Left ventricle myocardium superior (tissue), 1 donor: ENCODE data around the gene HOXC13. TPM values are rescaled to one million over a fixed set of nuclear protein-coding genes. Genes with fewer than 3 reads are reported as not detected.

Experiments used
- ATAC-seq: fragments of 200-7000 bp; cut with Tn5 transposase; one replicate; pipeline ENCODE4 v1.9.1; 2020; ENCODE audit warnings: mild to moderate bottlenecking, moderate library complexity
- DNase-seq: peaks from one replicate; pipeline ENCODE4 v3.0.0-alpha.2; 2020
- intact Hi-C: fragments of 100-400 bp; cut with micrococcal nuclease; formaldehyde crosslinking; loops from one replicate; pipeline ENCODE4 v1.11.0; 2022
- total RNA-seq: library from RNA; stranded (reverse); fragmentation: NEBNext Ultra II Directional; extraction: Animal tissue kit (Norgen Biotek cat#: 25700); gene quantifications from one replicate; pipeline ENCODE4 v1.2.1, GENCODE V29; 2021
- donor health status: DM: no; HTN: yes; CAD: no; lungs with severe emphysema.

HOXC13 gene
- total RNA-seq, 1 donor from 2014 or later: not detected

DNA sequence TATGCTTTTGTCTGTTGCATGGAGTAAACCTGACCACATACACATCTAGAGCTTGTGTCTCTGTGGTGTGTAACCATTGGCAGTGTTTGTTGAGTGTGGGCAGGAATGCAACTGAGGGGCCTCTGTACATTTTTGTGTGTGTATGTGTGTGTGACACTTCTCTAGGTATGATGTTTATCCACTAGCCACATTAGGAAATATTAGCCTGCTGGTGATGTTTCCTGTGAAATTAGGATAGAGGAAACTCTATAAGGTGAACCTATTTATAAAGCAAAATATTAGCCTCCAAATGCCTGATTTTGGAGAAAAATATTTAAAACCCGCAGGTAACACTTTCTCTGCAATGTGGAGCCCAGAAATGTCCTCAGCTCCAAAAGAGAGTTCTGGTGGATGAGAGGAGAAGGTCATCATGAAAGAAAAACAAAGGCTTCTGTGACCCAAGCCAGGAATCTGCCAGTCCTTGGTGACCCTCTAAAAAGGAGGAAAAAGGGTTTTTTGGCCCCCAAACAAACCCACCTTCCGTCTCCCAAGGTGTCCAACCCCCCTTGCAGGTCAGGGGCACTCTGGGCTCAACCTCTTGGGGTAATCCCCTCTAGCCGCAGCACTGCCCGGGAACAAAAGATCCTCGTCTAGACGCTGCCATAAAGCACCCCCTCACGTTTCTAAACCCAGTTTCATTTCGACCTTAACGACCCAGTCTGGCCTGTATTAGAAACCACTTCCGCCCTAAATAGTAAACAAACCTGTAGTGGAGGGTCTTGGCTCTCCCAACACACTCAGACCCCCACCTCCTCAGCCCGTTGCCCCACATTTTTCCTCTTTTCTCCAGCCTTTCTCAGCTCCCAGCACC, 39.2 kb downstream of the HOXC13 start:
- intact Hi-C loops: no loop called here
- ATAC-seq: no peak
- no peak for DNase-seq

DNA sequence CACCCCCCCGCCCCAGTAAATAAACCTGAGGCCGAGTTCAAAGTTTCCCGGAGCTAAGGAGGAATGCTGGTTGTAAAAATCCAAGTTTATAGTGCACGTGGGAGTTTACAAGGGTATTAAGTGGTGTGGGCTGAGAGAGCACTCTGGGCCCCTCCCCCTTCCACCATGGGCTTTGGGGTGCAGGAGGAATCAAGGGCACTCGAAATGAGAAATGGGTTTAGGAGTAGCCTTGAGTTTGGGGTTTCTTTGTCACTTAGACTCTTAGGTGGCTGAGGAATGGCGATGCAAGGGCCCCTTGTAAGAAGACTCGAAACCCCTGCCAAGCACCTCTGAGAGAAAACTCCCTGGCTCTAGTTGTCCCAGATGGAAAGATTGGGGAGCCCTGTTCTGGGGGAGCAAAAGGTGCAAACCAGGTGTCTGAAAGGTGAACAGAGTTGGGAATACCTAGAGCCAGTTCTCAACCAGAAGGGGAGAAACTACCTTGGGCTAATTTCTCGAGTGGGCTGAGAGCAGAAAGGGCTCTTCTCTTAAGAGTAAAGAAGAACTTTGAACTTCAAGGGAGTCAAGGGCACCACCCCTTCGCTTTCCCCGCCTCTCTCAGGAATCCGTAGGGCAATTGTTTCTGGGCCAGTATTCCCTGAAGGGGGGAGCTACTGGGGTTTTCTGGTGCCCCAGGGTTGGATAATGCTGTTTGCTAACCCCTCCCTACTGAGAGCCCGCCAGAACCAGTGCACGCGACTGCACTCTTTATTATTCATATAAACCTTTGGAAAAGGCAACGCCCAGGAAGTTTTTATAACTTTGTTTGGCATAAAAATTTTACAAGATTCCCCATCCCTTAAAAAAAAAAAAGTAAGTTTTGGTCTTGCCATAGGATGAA, 40.1 kb downstream of the HOXC13 start:
- intact Hi-C loops: no loop called here
- DNase-seq: no peak
- no peak for ATAC-seq

DNA sequence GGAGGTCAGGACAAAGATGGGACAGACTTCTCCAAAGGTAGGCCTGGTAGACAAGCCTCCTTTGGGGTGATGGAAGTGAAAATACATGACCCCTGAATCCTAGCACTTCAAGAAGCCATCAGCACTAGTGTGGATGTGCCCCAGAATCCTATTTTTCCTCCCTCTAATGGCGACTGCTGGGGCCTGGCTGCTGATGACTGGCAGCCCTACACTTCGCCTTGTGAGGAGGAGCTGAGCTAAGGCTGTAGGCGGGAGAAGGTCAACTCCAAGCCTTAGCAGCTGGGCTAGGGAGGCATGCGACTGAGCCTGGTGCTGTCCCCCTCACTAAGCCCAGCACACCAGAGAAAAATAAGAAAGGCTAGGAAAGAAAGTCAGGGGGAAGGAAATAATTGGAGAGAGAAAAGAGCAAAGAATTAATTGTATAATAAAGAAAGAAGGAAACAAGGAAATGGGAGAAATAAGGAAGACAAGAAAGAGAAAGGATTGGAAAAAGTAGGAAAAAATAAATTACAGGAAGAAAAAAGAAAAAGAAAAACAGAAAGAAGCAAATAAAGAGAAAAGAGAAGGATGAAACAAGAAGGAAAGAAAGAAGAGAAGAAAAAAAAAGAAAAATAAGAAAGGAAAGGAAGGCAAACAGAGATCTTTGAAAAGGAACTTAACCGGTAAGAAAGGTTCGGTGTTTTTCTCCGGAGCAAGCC, 41.6 kb downstream of the HOXC13 start:
- ATAC-seq (no peak), DNase-seq (no peak)
- intact Hi-C loops: no loop called here

DNA sequence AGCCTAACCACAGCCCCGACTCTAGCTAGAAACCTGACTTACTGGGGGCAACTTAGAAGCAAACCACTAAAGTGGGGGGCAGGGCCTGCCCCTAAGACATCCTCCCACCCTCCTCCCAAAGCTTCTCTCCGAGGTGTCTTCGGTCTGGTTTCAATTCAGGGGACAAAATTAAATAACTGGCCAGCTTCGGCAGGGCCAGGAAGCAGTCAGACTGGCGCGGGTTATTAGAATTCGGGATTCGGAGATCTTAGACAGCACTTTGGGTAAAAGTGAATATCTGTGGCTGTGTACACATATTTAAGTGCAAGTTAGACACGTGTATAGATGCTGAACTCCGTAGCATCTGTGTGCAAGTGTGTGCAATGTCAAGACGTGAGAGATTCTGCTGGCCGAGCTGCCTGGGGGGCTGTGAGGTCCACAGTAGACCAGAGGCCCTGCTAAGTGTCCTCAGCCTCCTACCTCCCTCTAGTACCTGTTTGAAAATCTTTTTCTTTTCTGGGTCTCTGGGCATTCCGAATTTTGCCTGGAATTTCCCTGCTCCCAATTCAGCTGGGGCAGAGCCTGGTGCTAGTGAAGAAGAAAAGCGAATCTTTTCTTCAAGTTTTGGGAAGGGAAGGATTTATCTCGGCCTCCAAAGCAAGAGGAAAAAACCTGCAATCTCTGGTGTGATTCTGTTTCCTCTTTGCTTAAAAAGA, 42.3 kb downstream of the HOXC13 start:
- DNase-seq: no peak
- intact Hi-C loops: no loop called here

GRCh38 chr12:53981634-53982565, 43.3 kb downstream of the HOXC13 start:
- intact Hi-C loops: no loop called here
- ATAC-seq (no peak), DNase-seq (no peak)

More for the DNA sequence above, 42.3 kb downstream of the HOXC13 start:
- ATAC-seq: no peak

DNA sequence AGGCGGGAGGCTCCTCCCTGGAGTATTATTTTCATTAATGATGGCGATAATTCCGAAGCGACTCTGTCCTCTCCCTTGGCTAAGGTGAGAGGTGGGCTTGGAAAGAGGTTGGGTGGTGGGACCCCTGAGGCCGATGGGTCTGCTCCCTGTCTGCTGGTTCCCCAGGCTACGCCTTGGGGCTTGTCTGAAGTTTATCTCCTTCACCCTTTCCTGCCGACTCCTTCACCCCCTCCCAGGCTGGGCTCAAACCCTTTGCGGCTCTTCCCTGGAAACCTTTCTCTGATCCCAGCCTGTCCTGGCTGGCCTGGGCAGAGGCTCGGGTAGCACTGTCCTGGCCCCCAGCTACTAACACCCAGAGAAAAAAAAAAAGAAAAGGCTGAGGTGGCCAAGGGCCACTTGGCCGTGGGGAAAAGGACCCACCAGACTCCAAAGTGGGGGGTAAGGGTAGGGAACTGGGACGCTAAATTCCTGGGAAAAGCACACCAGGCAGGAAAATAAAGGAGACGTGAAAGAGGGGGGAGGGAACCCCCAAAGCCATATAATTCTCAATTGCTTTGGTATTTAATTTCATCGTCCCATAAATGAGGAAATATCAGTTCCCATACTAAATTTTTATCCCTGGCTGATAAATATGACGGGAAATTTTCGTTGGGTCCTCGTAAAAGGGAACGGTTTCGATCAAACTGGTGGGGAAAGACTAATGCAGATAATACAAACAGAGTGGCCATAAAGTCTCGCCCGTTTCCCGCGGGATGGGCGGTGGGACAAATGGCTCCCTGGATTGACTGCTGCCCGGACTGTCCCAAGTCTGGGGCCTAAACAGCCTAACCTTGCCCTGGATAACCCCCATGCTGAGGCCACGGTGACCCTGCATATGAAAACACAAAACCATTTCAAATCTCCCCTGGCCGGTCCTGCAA, 44.3 kb downstream of the HOXC13 start:
- ATAC-seq (no peak), DNase-seq (no peak)
- intact Hi-C loops: no loop called here

DNA sequence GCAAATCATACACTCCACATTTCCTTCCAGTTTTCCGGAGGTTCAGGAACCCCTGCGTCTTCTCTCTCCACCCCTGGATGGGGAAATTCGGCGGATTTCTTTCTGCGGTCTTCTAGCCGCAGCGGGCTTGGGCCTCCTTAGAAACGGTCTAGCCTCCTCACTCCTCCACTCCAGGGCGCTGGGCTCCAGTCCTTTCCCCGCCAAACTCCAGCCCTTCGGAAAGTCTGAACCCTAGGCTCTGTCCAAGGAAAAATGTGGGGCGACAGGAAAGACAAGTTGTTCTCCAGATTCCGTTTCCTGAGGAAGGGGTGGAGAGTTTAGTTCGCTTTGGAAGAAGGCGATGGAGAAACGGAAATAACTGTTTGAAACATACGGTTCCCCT, 44.9 kb downstream of the HOXC13 start:
- DNase-seq (no peak), ATAC-seq (no peak)
- intact Hi-C loops: no loop called here

DNA sequence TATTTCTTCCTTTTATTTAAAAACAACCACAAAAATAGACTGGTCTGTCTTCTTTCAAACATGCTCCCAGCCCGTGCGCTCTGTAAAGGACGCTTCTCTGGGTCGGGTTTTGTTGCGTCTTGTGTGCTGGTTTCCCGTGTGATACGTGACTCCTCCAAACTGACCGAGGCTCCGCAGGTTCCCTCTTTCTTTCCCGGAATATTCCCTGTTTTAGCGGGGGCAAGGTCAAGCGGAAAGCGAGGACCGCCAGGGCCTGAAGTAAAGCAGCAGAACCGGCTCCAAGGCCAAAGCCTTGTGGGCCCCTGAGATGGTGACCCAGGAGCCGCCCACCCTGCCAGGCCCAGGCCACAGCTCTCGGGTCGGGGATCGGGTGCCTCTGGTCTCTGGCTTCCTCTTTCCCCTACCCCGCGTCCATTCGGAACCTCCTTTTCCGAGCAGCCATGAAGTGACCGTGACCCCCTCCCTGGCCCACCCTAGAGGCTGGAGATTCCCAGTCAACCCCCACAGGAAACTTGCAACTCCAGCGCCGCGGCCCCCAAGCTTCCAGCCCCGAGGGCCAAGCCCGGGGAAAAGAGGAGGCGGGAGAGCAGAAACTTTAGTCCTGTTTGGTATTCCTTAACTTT, 45.4 kb downstream of the HOXC13 start:
- DNase-seq (no peak), ATAC-seq (no peak)
- intact Hi-C loops: no loop called here

DNA sequence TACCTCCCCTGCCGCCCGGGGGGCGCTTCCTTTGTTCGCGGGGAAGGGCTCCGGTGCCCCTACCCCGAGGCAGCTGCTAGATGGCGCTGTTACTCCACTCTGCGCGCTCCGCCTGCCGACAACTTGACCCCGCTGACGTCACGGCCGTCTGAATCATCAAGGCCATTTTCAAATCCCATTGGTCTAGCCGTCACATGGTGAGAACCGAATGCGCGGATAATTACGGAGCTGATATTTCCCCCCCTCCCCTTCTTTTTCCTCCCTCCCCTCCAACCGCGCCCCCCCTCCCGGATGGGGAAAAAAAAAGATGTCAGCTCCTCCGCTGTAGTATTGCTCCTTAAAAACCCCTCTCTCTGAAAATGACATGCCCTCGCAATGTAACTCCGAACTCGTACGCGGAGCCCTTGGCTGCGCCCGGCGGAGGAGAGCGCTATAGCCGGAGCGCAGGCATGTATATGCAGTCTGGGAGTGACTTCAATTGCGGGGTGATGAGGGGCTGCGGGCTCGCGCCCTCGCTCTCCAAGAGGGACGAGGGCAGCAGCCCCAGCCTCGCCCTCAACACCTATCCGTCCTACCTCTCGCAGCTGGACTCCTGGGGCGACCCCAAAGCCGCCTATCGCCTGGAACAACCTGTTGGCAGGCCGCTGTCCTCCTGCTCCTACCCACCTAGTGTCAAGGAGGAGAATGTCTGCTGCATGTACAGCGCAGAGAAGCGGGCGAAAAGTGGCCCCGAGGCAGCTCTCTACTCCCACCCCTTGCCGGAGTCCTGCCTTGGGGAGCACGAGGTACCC, 46.5 kb downstream of the HOXC13 start, which contains the start of gene HOXC10:
HOXC10 (plus strand) TSS at position 246 of the 791 bp plus-strand sequence; CDS start at position 360, 114 bp downstream.
- intact Hi-C loops: no loop called here
- ATAC-seq: peak; percentile 39
- DNase-seq: peak; percentile 77

- no peak for ATAC-seq
- DNase-seq: no peak
- intact Hi-C loops: no loop called here
Measured at GRCh38 chr12:53985692-53985993, 47.0 kb downstream of the HOXC13 start.

DNA sequence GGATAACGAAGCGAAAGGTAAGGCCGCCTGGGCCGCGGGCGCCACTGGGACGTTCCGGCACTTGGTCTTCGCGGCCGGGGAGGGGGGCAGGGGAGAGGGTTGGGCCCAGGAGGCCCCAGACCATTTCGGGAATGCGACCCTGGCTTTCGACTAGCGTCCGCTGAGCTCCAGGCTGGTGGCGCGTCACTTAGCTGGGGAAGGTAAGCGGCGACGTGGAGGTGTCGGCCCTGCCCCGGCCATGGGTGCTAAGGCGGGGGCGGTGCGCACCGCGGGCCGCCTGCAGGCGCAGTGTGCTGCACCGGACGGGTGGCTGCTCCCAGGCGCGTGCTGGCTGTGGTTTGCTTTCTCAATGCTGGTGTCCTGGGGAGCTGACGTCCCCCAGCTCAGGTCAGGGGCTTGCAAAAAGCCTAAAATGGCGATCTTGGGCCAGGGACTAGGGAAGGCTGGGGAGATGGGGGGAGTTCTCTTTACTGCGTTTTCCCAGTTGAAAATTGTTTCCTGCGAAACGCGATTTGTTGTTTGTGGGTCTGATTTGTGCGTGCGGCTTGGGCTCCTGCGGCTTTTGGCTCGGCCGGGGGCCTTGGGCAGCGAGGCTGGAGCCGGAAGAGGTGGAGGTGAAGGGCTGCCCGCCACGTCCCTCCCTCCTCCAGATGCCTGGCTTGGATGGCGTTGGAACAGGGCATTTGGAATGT, 47.5 kb downstream of the HOXC13 start:
- intact Hi-C loops: no loop called here
- DNase-seq (no peak), ATAC-seq (no peak)

DNA sequence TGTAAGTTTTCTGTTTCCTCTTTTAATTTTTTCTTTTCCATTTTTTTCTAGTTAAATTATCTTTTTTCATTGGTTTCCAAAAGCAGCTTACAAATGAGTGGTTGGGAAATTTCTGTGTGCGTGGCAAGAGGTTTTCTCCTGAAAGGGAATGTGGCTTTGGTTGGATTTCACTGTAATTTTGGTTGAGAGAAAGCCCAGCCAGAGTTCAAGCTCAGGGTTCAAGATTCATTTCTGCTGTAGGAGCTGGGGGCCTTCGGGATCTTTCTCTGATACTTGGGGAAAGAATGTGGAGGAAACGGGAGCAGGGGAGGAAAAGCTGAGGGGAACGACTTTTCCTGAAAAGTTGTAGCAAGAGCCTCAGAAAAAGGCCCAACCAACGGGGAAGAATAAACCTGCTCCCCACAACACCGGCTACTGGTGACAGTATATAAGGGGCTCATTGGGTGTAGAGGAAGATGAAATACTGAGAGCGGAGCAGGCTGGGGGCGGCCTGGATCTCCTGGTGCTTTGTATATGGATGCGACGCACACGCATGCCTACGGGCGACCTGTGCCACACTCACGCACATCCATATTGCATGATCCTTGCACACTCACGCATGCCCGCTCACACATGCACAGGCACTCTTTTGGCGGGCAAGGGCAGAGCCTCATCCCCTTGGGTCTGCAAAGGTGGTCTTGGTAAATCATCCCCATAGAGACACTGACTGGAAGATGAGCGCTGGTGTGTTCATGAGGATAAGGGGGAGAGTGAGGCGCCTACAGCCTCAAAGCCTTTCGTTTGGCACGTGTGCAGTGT, 48.3 kb downstream of the HOXC13 start:
- no peak for DNase-seq
- intact Hi-C loops: no loop called here
- no peak for ATAC-seq

DNA sequence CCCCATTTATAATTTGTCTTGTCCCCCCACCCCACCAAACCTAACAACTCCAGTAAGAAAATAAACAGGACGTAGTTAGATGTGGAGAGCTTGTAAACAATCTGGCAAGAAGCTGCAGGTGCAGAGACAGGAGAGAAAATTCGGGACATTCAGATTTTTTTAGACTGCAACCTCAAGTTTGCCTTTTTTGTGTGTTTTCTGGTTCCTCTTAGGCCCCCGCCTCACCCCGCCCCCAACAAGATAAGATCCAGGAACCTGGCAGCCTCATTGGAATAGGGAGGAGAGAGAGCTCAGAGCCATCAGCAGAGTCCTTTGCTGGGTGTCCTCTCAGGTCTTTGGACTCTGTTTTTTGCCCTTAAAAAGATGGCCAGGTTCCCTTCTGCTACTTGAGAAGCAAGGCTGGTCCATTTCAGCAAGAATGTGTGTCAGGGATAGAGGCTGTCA, 49.2 kb downstream of the HOXC13 start:
- ATAC-seq (no peak), DNase-seq (no peak)
- intact Hi-C loops: no loop called here

DNA sequence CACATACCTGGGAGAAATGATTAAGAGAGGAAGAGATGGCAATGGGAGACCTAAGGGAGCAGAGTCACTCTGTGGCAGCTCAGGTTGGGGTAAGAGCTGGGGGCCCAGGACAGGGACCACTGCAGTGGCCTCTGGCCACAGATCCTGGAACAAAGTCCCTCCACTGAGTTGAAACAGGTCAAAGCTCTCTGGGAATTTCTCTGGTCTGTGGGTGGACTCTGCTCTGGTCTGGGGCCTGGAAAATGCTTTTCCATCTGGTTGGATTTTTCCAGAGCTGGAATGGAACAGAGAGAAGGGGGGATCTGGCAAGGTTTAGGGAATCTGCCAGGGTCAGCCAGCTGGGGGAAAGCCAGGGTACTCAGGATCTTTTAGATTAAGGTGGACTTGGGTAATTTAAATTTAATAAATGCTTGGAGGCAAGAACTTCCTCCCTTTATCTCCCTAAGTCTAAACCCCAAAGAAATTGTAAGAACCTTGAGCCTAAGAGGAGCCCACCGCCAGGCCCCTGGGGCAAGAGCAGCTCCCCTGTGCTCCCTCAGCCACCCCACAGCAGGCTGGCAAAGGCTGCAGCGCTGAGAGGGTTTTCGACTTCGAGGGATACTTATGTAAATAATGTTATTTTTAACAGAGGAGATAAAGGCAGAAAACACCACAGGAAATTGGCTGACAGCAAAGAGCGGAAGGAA, 50.1 kb downstream of the HOXC13 start:
- intact Hi-C loops: no loop called here
- ATAC-seq (no peak), DNase-seq (no peak)
